Measurements from ENCODE around the gene COL20A1. TPM values are rescaled to one million over a fixed set of nuclear protein-coding genes. Genes with fewer than 3 reads are reported as not detected.
A peak's percentile ranks its signal among the peaks of the same experiment; 100 is the strongest.

The COL20A1 gene
- total RNA-seq, 1 donor from 2014 or later, result not detected

DNA sequence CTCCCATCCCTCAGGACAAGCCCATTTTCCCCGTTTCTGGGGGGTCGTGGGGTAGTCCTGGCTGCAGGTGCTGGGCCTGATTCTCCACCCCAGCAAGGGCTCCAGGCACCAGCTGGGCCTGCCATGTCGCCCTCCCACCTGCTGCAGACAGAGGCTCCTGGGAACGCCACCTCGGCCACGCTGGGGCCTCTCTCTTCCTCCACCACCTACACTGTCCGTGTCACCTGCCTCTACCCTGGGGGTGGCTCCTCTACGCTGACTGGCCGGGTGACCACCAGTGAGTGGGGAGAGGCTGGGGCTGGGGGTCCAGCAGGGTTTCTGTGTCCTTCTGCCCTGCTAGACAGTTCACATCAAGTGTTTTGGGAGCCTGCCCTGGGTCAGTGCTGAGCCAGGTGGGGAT, 19.3 kb downstream of the COL20A1 start:
- no peak for ATAC-seq

DNA sequence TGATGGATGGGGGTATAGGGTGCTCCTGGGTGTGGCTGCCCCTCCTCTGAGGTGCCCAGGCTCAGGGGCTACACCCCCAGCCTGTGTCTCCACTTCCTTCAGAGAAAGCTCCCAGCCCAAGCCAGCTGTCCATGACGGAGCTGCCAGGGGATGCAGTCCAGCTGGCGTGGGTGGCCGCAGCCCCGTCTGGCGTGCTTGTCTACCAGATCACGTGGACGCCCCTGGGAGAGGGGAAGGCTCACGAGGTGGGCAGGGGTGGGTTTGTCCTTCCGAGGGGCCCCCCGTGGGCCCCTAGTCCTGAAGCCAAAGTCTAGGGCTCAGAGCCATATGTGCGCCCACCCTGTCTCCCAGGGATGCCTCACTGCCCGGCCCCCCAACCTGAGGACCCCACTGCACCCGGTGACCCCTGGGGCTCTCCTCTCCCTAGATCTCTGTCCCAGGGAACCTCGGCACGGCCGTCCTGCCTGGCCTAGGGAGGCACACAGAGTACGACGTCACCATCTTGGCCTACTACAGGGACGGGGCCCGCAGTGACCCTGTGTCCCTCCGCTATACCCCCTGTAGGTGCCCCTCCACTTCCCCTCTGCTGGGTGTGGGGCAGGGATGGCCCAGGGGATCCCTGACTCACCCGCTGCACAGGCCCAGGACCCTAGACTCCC, 19.8 kb downstream of the COL20A1 start:
- Histone ChIP-seq H3K9me3 (no peaks in the 10 kb centered on the region), H3K4me1 (no peaks in the 10 kb centered on the region), H3K27ac (no peak overlapping the region), H3K27me3 (peaks cover 26% of the 10 kb centered on the region), H3K36me3 (no peaks in the 10 kb centered on the region), H3K4me3 (no peak overlapping the region)
- ATAC-seq (no peak), DNase-seq (no peak)
- TF ChIP-seq, protein P1, sequence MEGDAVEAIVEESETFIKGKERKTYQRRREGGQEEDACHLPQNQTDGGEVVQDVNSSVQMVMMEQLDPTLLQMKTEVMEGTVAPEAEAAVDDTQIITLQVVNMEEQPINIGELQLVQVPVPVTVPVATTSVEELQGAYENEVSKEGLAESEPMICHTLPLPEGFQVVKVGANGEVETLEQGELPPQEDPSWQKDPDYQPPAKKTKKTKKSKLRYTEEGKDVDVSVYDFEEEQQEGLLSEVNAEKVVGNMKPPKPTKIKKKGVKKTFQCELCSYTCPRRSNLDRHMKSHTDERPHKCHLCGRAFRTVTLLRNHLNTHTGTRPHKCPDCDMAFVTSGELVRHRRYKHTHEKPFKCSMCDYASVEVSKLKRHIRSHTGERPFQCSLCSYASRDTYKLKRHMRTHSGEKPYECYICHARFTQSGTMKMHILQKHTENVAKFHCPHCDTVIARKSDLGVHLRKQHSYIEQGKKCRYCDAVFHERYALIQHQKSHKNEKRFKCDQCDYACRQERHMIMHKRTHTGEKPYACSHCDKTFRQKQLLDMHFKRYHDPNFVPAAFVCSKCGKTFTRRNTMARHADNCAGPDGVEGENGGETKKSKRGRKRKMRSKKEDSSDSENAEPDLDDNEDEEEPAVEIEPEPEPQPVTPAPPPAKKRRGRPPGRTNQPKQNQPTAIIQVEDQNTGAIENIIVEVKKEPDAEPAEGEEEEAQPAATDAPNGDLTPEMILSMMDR (IDR thresholded peaks at IDR 0.05), result no peak
- intact Hi-C loops (cut with DNase I), result no loop called here

More for the DNA sequence above, 19.3 kb downstream of the COL20A1 start:
- DNase-seq, result no peak
- Histone ChIP-seq H3K27me3 (peaks cover 31% of the 10 kb centered on the region), H3K27ac (no peak overlapping the region), H3K4me1 (no peaks in the 10 kb centered on the region), H3K36me3 (no peaks in the 10 kb centered on the region), H3K4me3 (no peak overlapping the region), H3K9me3 (no peaks in the 10 kb centered on the region)
- intact Hi-C loops (cut with DNase I), result no loop called here
- TF ChIP-seq, protein P1 (IDR thresholded peaks at IDR 0.05), result no peak

DNA sequence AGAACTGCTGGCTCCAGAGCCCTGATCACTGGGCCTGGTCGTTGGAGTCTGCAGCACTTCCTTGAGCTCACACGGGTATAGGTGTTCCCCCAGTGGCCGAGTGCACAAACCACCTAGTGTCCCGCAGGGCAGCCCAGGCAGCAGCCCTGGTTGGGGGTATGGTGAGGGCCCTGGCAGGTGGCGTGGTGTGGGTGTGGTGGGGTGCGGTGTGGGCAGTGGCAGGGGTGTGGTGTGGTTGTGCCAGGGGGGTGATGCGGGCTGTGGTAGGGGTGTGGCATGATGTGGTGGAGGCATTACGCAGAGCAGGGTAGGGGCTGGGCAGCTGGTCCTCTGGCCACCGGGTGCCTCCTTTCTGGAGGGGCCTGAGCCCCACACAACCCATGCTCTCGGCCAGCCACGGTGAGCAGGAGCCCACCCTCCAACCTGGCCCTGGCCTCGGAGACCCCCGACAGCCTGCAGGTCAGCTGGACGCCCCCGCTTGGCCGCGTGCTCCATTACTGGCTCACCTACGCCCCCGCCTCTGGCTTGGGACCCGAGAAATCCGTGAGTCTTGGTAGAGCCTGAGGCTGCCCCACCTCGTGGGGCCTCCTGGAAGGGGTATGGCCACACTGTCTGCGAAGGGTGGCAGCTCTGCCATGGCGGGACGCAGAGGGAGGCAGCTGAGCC, 20.5 kb downstream of the COL20A1 start:
- no peak for ATAC-seq
- intact Hi-C loops (cut with DNase I), result no loop called here
- no peaks in the 10 kb centered on the region for H3K36me3 ChIP-seq
- H3K27me3 ChIP-seq, result peaks cover 19% of the 10 kb centered on the region
- H3K27ac ChIP-seq, result no peak overlapping the region
- H3K4me1 ChIP-seq, result no peaks in the 10 kb centered on the region
- no peak overlapping the region for H3K4me3 ChIP-seq
- TF ChIP-seq, protein P1 (IDR thresholded peaks at IDR 0.05), result no peak
- H3K9me3 ChIP-seq, result no peaks in the 10 kb centered on the region
- DNase-seq, result no peak

DNA sequence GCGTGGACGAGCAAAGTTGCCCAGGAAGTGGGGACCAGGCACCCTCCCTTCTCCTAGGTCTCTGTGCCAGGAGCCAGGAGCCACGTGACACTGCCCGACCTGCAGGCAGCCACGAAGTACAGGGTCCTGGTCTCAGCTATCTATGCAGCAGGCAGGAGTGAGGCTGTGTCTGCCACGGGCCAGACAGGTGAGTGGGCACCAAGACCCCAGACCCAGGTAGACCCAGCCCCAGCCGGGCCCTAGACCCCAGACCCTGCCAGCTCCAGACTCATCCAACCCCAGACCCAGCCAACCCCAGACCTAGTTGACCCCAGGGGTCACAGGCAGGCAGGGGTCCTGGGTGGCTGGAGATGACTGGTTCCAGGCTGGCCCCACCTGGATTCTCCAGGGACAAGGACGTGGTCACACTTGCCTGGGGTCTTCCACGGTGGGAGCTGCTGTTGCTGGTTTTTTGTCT, 21.1 kb downstream of the COL20A1 start:
- H3K9me3 ChIP-seq, result no peaks in the 10 kb centered on the region
- no peak overlapping the region for H3K27ac ChIP-seq
- H3K4me1 ChIP-seq, result no peaks in the 10 kb centered on the region
- ATAC-seq (no peak), DNase-seq (no peak)
- peaks cover 13% of the 10 kb centered on the region for H3K27me3 ChIP-seq
- intact Hi-C loops (cut with DNase I), result no loop called here
- no peaks in the 10 kb centered on the region for H3K36me3 ChIP-seq
- H3K4me3 ChIP-seq, result no peak overlapping the region
- TF ChIP-seq, protein P1 (IDR thresholded peaks at IDR 0.05), result no peak

DNA sequence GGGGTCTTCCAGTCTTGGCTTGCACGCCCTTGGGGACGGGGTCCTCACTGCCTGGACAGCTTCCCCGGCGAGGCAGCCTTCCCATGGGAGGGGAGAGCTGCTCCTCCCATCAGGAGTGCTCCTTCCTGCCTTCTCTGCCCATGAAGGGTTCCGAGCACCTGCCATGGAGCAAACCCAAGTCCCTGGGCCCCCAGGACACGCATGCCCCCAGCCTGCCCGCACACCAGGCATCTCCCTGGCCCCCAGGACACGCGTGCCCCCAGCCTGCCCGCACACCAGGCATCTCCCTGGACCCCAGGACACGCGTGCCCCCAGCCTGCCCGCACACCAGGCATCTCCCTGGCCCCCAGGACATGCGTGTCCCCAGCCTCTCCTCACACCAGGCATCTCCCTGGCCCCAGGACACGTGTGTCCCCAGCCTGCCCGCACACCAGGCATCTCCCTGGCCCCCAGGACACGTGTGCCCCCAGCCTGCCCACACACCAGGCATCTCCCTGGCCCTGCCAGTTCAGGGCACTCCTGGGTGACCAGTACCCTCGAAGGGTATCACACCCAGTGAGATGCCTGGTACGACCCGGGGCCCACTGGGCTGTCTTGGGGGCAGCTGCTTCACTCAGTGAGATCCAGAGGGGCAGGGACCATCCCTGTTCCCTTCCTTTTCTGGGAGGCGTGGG, 21.7 kb downstream of the COL20A1 start:
- H3K4me1 ChIP-seq, result no peaks in the 10 kb centered on the region
- H3K27ac ChIP-seq, result no peak overlapping the region
- H3K36me3 ChIP-seq, result no peaks in the 10 kb centered on the region
- H3K27me3 ChIP-seq, result peaks cover 11% of the 10 kb centered on the region
- DNase-seq (peak; percentile 46), ATAC-seq (no peak)
- intact Hi-C loops (cut with DNase I), result no loop called here
- H3K4me3 ChIP-seq, result no peak overlapping the region
- no peaks in the 10 kb centered on the region for H3K9me3 ChIP-seq
- TF ChIP-seq, protein P1 (IDR thresholded peaks at IDR 0.05), result no peak
